Middle frontal gyrus (tissue), 1 donor: ENCODE measurements around the gene BTF3L4.
"Not testable (repeated sequence)": the region's sequence is repeated elsewhere in the genome, so short reads cannot be mapped to it uniquely, and the experiment has no call there.

Source experiments
- DNase-seq: peaks from one replicate; pipeline ENCODE4 v3.0.0-alpha.2; 2015; ENCODE audit warnings: low spot score; ENCODE audit errors: extremely low spot score

The BTF3L4 gene

DNA sequence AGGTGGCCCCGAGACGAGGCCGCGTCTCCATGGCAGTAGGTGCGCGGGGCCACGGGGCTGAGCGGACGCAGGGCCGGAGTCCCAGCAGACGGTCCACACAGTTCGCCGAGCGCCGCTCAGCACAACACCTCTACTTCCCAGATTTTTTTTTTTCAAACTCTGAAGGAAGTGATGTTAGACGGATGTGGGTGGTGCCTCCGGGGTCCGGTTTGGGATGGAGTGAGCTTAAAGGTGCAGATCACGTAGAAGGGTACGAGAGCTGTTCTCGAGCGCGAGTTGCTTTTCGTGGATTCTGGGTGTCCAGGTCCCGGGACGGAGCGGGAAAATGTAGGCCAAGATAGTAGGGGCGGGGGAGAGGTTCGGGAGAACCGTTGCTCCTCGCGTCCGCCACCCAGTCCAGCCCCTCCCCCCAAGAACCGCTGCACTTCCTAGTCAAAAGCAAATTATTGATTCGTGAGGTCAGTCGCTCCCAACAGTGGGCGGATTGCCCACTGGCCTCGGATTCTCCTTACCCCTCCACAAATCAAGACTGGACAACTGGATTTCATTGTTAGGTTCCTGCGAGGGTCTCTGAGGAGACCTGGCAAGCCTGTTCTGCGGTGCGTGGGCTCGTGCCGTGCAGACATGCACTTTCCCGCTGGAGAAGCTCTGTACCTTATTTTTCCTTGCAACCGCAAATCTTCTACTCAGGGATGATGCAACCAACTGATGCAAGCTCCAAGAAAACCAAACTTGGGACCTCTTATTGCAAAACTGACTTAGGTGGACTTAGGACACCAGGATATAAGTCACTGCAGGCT lies 829 bp upstream of the BTF3L4 start, which contains the start of gene TXNDC12:
Gene TXNDC12 (minus strand): TSS at position 126 of the 800 bp plus-strand sequence. CDS start 95 bp downstream, at position 31.
- DNase-seq, result peak; percentile 77

DNA sequence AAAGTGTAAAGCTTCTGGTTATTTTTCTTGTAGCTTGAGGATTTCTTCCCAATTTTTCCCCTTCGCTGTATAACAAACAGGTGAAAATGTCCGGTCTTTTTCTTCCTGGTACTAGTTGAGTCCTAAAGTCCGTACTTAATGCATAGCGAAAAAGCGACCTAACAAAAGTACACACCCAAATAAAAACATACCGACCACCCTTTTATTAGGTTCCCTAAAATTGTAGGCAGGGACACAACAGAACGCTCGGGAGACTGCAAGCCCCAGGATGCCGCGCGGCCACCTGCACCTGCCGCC lies 281 bp upstream of the BTF3L4 start:
- DNase-seq, result no peak

DNA sequence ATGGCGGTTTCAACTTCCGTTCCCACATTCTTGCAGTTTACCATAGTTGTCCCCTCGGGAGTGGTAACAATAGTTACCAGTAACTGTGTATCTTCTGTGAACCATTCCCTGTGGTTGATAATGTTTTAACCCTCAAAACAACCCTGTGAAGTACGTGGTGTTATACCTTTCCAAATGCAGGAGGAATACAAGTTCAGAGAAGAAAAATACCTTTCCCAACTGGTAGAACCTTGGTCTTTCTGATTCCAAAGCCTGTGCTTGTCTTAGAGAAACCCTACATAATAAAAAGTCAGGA lies 789 bp downstream of the BTF3L4 start:
- no peak for DNase-seq

DNA sequence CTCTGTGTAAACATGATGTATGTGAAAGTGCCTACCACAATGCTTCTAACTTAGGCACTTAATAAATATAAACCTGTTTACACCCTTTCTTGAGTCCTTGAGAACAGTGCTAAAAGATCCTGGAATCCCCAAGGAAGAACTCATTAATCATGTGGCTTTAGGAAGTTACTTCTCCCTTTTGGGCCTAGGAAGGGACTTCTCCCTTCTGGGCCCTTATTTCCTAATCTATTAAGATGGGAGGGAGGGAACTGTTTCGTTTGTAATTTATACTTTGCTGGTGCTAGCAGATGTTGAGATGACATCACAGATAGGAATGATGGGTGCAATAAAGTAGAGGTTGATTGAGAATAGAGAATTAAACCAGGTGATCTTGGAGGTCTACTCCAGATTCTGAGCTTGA lies 1.2 kb downstream of the BTF3L4 start:
- DNase-seq, result no peak

DNA sequence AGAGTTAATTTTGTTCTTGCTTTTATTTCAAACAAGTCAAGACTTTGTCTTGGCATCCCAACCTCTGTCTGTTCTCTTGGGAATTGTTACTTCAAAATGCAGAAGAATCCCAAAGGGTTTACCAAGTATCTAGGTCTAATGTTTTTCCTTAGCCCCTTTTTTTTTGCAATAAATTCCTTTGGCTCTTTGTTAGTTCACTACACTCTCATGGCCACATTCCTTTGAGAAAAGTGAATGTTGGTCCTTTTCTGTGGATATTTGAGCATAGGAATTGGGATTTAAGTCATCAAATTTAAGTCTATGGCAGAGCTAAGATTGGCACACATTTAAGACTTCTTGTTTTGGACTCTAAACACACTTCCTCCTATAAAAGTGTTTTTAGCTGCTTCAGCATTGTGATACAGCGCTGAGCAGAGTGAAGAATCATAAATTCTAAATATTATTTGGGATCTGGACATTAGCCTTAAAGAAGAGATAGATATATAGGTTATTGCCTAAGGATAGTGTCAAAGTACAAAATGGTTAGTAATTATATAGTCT lies 1.9 kb downstream of the BTF3L4 start:
- no peak for DNase-seq

DNA sequence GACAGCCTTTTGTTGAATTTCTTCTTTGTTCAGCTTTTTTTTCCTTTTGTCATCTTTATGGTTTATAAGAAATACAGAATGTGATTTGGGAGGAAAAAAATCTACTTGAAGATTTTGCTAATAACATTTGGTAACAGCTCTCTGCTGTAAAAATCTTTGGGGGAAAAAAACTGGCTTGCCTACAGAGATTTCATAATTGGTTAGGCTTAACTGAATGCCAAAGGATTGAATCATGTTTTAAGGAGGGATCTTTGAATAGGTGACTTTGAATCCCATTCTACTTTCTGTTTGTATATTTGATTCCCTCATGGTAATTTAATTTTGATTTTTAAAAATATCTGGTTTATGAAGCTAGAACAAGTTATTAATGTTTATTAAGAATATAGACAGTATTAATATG lies 3.2 kb downstream of the BTF3L4 start:
- DNase-seq, result no peak

DNA sequence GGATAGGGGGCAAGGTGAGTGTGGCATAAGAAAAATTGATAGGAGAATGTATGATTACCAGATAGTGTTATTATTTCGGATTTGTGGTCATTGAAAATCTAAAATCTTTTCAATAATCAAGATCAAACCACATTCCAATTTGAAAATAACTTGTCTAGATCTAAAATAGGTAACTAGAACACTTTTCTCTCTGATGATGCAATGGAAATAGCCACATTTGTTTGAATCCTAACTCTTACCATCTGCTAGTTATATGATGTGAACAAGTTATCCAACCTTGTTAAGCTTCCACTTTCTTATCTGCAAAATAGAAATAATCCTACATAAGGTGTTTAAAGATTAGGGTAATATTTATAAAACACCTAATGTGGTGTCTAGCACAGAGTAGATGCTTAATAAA lies 3.8 kb downstream of the BTF3L4 start:
- no peak for DNase-seq

DNA sequence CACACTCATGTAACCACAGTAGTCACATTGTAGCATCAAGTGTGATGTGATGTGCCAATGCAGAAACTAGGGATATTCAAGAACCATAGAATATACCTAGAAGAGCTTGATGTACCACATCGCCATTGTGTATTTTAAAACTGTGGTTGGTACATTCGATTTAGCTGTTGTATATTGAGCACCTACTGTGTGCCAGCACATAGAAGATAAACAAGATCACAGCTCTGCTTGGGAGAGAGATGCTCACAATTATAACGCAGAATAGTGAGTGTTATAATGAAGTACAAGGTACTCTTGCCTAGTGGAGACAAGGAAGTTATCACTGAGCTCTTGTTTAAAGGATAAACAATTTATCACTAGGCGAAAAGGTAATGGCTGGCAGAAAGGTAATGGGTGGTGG lies 4.7 kb downstream of the BTF3L4 start:
- DNase-seq, result no peak

DNA sequence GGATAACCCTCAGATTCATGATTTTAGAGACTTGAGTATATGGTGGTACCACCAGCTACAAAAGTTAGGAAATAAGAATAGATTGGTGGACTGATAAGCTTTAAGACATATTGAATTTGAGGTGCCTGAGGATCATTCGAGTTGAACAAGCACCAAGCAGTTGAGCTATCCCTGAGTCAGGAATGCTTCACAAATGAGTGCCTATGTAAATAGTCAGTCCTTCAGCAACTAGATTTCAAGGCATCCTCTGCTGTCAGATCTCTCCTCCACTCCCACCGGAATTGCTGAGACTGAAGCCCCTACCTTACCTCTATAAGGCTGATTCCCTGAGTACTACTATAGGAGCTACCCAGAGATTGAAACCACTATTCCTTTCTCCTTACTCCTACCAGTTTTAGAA lies 7.1 kb downstream of the BTF3L4 start:
- no peak for DNase-seq

DNA sequence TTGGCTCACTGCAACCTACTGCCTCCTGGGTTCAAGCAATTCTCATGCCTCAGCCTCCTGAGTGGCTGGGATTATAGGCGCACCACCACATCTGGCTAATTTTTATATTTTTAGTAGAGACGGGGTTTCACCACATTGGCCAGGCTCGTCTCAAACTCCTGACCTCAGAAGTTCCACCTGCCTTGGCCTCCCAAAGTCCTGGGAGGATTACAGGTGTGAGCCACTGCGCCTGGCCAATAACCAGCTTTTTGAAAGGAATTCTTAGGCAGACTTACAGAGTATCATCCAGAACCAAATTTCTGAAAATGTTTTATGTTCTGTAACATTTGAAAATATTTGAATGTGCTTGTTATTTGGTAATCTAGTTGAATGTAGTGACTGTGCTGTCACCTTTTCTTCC lies 14.6 kb downstream of the BTF3L4 start:
- DNase-seq, result no peak

DNA sequence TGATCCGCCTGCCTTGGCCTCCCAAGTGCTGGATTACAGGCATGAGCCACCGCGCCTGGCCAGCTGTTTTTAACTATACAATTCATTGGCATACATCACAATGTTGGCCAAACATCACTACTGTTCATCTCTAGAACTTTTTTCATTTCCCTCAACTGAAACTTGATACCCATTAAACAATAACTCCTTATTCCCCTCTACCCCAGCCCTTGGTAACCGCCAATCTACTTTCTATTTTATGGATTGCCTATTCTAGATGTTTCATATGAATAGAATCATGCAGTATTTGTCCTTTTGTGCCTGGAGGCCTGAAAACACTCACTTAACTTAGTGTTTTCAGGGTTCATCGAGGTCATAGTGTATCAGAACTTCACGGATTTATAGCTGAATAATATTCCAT lies 16.2 kb downstream of the BTF3L4 start:
- DNase-seq, result no peak

DNA sequence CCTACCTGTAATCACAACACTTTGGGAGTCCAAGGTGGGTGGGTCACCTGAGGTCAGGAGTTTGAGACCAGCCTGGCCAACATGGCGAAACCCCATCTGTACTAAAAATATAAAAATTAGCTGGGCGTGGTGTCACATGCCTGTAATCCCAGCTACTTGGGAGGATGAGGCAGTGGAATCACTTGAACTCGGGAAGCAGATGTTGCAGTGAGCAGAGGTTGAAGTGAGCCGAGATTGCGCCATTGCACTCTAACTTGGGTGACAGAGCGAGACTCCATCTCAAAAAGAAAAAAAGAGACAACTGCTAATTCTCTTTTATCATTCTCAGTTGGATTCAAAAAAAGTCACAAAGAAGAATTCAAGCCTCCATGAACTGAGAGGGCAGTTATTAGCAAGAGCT lies 21.2 kb downstream of the BTF3L4 start:
- not testable (repeated sequence) for DNase-seq

DNA sequence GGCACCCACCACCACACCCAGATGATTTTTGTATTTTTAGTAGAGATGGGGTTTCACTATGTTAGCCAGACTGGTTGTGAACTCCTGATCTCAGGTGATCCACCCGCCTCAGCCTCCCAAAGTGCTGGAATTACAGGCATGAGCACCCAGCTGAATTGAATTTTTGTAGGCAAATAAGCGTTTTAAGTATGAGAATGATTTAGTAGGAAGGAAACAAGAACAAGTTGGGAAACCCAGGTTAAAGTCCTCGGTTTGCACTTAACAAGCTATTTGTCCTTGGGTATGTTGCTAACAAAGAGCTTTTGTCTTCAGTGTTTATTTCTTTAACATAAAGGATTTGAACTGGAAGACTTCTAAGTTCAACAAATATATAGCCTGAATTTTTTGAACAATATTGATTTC lies 23.9 kb downstream of the BTF3L4 start:
- no peak for DNase-seq

DNA sequence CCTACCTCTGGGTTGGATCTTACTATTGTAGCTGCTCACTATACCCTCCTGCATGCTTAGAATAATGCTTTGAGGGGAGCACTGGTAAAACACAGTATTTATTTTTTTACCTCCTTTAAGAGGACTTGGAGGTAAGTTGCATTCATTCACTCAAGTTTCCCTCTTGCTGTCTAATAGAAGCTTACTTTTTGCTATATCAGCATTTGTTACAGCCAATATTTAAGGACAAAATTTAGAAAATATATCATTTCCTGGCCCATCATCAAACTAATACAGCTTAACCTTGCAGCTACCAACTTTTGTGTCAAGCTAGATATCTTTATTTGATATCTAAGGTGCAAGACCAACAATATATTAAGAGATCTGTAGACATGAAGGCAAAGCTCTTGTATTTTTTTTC lies 31.8 kb downstream of the BTF3L4 start:
- not testable (repeated sequence) for DNase-seq

DNA sequence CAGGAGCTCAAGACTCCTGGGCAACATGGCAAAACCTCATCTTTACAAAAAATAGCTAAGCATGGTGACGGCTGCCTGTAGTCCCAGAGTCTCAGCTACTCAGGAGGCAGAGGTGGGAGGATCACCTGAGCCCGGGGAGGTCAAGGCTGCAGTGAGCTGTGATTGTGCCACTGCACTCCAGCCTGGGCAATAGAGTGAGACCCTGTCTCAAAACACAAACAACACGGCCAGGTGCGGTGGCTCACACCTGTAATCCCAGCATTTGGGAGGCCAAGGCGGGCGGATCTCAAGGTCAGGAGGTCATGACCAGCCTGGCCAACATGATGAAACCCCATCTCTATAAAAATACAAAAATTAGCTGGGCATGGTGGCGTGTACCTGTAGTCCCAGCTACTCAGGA lies 38.2 kb downstream of the BTF3L4 start:
- not testable (repeated sequence) for DNase-seq

DNA sequence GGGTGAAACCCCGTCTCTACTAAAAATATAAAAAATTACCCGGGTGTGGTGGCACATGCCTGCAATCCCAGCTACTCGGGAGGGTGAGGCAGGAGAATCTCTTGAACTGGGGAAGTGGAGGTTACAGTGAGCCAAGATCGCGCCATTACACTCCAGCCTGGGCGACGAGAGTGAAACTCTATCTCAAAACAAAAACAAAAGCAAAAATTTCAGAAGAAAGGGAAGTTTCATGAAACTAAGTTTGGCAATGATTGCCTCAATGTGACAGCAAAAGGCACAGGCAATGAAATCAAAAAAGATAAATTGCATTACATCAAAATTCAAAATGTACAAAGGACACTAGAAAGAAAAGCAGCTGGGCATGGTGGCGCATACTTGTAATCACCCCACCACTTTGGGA lies 40.1 kb downstream of the BTF3L4 start:
- DNase-seq, result no peak

DNA sequence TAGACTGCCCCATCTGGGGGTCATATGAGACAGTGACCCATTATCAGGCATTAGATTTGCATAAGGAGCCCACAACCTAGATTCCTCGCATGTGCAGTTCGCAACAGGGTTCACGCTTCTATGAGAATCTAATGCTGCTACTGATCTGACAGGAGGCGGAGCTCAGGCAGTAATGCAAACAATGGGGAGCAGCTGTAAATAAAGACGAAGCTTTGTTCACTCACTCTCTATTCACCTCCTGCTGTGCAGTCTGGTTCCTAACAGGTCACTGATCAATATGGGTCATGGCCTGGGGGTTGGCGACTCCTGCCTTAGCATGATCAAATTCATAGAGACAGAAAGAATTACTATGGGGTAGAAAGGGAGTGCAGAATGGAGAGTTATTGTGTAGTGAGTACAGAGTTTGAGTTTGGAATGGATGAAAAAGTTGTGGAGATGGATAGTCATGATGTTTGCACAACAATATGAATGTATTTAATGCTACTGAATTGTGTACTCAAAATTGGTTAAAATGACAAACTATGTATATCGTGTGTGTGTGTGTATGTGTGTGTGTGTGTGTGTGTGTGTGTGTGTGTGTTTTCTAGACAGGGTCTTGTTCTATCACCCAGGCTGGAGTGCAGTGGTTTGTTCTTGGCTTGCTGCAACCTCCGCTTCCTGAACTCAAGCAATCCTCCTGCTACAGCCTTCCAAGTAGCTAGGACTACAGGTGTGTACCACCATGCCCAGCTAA lies 42.2 kb downstream of the BTF3L4 start:
- DNase-seq, result no peak

DNA sequence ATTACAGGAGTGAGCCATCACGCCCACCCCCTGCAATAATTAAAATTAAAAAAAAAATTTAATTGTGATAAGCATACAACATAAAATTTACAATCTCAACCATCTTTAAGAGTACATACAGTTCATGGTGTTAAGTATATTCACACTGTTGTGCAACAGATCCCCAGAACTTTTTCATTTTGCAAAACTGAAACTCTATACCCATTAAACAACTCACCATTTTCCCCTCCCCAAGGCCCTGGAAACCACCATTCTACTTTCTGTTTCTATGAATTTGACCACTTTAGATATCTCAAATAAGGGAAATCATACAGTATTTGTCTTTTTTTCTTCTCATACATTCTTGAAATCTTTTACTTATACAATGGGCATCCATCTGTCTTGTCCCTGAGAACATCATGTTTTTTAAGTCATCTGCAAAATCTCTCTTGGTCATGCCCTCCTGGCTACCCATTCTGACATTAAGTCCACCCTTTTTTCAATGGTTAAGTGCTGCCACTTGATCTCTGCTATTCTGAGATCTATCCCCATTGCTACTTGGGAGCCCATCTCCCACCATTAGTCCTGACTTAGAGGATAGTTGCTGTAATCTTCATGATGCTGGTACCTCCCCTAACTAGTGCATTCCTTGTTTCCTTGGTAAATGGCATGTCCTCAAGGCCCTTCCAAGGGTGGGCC lies 46.4 kb downstream of the BTF3L4 start:
- no peak for DNase-seq

DNA sequence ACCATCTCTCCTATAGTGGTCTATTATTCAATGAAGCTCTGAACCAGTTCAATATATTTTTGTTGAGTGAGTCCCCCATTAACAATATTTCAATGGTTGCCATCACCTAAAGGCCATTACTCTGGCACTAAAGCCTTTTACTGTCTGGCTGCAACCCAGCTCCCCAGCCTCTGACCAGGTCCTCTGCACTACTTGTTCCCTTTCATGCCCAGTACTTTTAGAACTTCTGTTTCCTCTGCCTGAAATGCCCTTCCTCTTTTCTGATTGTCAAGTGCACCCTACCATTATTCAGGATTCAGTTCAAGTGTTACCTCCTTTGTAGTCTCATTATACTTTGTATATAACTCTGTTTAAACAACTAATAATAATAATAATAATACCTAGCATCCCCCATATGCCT lies 55.4 kb downstream of the BTF3L4 start:
- no peak for DNase-seq

DNA sequence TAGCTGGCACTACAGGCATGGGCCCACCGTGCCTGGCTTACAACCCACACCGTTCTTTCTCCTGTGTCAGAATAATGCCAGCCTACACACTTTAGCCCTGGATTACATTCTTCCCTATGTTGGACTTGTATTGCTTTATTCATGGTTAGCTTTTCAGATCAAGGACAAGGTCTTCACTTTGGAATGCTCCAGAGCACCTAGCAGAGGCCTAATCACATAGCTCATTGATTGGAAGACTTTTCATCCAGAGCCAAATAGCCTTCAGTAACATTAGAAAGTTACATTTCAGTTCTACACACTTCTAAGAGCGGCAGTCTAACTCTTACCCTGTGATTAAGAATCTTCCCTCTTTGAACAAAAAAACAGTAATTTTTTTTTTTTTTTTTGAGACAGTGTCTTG lies 56.4 kb downstream of the BTF3L4 start:
- DNase-seq, result no peak

DNA sequence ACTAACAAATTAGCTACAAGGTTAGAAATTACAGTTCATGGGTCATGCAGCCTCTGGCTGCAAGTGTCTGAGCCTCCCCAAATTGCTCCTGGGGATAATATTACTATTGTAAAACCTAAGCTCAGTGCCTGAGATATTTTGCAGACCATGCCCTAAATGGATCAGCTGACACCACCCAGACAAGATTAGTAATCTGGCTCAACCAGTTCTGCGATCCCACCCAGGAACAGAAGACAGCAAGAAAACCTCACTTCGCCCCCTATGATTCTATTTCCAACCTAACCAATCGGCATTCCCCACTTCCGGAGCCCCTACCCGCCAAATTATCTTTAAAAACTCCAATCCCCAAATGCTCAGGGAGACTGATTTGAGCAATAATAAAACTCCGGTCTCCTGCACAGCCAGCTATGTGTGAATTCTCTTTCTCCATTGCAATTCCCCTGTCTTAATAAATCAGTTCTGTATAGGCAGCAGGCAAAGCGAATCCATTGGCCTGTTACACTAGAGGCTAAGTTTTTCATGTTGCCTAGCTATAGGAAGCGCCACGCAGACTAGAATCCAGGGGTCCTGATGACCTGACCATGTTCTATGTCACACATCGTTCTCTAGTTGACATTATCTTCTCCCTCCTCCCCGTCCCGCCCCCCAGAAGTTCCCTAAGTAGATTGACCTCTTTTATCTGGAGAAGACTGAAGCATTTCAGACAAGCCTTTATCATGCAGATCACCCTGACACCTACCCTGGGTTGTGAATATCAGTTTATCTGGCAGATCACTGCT lies 63.4 kb downstream of the BTF3L4 start:
- DNase-seq, result no peak

DNA sequence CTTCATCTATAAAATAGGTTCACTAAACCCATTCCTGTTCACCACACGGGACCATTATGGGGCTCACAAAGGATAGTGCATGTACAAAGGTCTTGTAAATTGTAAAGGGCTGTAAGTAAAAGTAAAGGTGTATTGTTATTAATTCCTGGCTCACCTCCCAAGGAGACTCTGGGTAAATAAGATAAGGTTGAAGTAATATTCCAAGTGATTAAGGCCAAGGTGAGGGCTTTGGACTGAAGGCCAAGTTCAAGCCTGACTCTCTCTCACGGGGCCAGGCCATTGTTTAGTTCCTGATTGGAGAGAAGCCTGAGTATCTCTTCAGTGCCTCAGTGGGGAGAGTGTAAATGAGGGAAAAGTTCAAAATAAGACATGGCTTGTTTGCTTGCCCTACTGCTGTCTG lies 66.3 kb downstream of the BTF3L4 start:
- no peak for DNase-seq
